ENCODE measurements around the gene RNU1-4. TPM values are rescaled to one million over a fixed set of nuclear protein-coding genes. Genes with fewer than 3 reads are reported as not detected.
"Not testable (repeated sequence)": the region's sequence is repeated elsewhere in the genome, so short reads cannot be mapped to it uniquely, and the experiment has no call there.

The RNU1-4 gene
- total RNA-seq, 1 donor from 2014 or later: under 0.01 TPM

DNA sequence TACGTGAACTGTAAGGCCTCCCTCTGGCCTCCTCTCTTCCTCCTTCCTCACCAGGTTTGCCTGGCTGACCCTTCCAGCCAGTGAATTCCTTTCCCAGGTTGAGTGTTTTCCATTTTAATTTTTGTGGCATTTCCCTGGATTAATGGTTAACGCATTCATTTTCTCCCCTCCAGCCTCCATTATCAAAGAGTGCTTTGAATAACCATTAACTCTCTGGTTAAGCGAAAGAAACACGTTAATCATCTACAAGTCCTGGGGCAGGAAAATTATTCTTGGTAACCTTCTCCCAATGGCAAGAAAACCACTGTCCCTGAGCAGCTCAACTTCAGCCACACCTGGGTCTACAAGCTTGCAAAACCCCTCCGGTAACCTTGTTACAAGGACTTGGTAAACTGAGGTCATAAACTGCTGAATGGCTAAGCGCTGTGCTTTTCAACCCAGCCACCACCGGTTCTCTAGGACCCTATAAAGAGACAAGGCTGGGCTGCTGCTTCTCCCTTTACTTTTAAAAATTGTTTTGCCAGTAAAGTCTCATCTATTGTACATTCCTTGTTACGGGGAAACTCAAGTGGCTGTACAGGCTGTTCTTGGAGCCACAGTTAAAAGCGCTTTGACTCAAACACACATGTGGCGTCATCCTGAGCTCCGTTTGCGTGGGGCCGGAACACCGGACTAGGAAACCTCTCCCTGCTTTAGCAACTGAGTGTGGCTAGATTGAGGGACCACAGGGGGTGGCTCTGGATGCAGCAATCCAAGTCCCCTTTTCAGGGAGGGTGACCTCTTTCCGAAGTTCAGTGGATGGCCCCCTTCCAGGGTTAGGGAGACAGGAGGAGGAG is 24.7 kb downstream of the RNU1-4 start:
- not testable (repeated sequence) for H3K36me3 ChIP-seq (ENCODE audit: control insufficient read depth, insufficient read depth, low read length); H3K27me3 ChIP-seq (ENCODE audit: control insufficient read depth, insufficient read depth, low read length); H3K4me3 ChIP-seq (ENCODE audit: low read depth, low read length)
- peak; percentile 58 for DNase-seq (ENCODE audit: low read depth)

DNA sequence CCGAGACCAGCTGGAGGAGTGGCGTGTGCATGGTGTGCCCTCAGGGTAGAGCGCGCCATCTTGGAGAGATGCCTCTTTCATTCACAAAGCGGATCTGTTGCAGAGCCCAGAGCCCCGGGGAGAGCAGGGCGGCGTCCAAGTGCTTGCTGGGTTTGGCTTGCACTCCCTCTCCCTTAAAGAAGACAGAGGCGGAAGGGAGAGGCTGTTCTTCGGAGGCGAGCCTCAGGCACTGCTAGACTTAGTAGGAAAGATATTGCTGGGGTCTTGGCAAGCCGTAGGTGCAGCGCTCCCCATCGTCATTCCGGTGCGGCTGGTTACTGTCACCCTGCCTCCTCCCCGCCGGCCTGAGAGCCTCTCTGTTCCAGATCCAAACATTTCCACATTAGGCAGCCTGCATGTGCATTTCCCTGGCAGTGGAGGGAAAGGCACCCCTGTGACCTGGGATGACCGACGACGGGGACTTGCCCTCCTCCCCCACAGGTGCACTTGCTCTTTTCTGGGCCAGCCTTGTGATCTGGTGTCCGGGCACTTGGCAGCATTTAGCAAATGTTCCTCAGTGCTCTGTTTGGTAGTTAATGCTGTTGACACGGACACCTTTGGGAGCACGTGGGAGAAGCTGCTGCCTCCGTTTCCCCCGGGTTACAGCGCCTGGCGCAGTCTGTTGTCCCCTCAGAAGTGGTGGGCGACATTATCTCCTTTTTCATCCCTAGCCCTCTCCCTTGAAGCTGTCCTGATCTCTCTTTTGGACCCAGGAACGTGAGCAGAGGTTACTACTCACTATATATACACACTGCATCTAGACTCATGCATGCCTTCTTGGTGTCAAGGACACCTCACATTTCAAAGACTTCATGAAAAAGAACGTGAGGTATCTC is 25.7 kb downstream of the RNU1-4 start:
- not testable (repeated sequence) for DNase-seq (ENCODE audit: low read depth); H3K36me3 ChIP-seq (ENCODE audit: control insufficient read depth, insufficient read depth, low read length); H3K27me3 ChIP-seq (ENCODE audit: control insufficient read depth, insufficient read depth, low read length); H3K4me3 ChIP-seq (ENCODE audit: low read depth, low read length)

DNA sequence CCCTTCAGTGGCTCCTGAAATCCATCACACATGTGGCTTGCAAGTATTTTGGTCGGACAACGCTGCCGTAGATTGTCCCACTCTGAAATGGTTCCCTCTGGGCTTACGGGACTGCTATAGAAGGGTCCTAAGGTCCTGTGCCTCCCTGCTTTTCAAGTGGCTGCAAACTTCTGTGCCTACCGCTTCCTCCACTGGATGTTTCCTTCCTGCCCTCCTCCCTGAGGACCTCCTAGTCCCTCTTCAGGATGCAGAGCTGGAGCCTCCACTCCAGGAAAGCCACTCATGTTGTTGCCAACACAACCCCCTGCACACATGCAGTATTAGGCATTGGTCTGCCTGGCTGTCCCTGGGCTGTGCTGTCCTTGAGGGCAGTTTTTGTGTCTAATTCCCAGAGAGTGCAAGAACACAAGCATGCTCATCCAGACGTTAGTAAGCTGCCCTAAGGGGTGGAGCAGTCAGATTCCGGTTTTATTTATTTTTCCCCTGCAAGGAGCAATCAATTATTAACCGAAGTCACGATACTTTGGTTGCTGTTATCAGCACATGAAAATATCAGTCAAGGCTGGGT is 26.5 kb downstream of the RNU1-4 start:
- not testable (repeated sequence) for H3K27me3 ChIP-seq (ENCODE audit: control insufficient read depth, insufficient read depth, low read length); H3K36me3 ChIP-seq (ENCODE audit: control insufficient read depth, insufficient read depth, low read length); DNase-seq (ENCODE audit: low read depth); H3K4me3 ChIP-seq (ENCODE audit: low read depth, low read length)

DNA sequence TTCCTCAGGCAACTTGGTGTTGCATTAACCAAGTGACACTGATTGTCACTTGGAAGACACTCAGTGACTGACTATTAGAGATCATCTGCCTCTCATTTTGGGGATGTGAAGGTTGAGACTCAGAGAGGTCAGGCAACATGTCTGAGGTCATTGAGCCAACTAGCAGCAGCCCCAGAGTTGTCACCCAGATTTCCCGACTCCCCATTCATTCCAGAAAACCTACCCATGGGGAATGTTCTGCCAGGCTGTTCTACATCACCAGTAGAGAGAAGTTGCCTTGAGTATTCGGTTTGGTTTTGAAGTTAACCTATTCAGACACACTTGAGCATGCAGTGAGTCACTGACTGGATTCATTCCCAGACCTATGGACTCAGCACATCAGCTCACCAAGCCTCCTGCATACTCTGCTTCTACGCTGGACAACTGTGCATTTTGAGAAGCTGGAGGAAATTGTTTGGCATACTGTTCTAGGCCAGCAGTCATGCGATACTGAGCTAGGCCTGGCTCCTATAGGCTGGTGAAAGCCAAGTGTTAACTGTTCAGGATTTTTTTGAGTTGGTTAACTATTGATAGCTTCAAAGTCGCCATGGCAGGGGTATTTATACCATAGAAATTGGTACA is 29.9 kb downstream of the RNU1-4 start:
- not testable (repeated sequence) for H3K4me3 ChIP-seq (ENCODE audit: low read depth, low read length); H3K27me3 ChIP-seq (ENCODE audit: control insufficient read depth, insufficient read depth, low read length); H3K36me3 ChIP-seq (ENCODE audit: control insufficient read depth, insufficient read depth, low read length)
- DNase-seq (ENCODE audit: low read depth): peak; percentile 93

DNA sequence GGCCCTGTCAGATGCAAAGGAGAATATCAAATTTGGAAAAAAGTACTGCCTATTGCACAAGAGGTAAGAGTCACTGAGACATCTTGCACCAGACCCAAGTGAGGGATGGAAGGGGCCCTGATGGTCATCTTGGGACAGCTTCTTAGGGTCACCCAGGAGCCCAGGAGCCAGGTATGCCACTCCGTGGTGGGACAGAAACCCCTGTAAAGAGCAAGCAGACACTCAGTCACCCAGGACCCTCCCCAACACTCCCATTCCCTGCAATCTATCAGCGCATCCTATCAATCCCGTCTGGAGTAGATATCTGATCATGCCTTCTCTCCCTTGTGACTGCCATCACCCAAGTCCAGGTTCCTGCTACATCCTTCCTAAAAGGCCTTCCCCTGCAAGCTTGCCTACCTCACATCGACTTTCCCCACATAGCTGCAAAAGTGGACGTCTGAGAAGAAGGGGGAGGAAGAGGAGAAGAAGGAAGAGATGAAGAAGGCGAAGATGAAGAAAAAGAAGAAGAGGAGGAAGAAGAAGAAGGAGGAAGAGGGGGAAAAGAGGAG is 30.7 kb downstream of the RNU1-4 start:
- not testable (repeated sequence) for H3K27me3 ChIP-seq (ENCODE audit: control insufficient read depth, insufficient read depth, low read length); H3K36me3 ChIP-seq (ENCODE audit: control insufficient read depth, insufficient read depth, low read length); DNase-seq (ENCODE audit: low read depth); H3K4me3 ChIP-seq (ENCODE audit: low read depth, low read length)

DNA sequence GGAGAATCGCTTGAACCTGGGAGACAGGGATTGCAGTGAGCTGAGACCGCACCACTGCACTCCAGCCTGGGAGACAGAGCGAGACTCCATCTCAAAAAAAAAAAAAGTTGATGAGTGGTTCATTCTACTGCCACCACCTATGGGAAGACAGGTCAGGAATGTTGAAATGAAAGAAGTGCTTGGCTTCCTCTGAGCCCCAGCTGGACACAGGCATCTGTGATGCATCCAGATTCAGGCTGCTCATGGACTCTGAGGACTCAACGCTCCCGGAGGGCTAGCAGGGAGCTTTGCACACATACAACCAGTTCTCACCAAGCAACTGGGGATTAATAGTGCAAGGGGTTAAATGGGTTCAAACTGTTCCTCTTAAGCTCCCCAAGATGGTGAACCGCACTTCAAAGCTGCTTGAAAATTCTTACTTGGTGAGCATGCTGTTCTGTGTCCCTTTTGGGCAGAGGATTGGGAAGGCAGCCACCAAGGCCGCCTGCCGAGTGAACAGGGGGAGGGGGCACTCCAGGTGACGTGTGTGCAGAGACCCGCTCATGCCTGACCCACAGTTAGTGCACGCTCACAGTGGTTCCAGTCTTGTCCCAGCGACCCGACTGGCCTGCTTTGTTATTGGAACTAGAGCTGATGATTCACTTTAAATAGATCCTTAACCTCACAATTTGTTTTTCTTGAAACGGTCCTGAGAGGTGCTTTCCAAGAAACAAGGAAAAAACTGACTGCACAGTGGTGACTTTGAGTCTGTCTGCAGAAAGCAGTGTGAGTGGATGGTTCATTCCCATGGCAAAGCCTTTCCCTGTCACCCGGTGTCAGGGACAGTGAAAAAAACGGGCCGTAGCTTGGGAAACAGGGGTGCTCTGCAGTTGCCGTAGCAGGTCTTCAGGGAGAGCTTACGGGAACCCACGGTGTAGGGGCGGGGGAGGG is 32.2 kb downstream of the RNU1-4 start:
- peak; percentile 73 for DNase-seq (ENCODE audit: low read depth)
- H3K4me3 ChIP-seq (ENCODE audit: low read depth, low read length); H3K36me3 ChIP-seq (ENCODE audit: control insufficient read depth, insufficient read depth, low read length); H3K27me3 ChIP-seq (ENCODE audit: control insufficient read depth, insufficient read depth, low read length): not testable (repeated sequence)

DNA sequence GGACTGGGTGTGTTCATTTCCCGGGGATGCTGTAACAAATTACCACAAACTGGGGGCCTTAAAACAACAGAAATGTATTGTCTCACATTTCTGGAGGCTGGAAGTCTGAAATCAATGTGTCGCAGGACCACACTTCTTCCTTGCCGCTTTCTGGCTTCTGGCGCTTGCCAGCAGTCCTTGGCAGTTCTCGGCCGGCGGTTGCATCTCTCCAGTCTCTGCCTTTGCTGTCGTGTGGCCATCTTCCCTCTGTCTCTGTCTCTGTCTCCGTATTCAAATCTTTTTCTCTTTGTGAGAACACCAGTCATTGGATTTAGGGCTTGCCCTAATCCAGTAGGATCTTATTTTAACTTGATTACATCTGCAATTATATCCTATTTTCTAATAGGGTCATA is 32.9 kb downstream of the RNU1-4 start:
- not testable (repeated sequence) for H3K36me3 ChIP-seq (ENCODE audit: control insufficient read depth, insufficient read depth, low read length); H3K4me3 ChIP-seq (ENCODE audit: low read depth, low read length); DNase-seq (ENCODE audit: low read depth); H3K27me3 ChIP-seq (ENCODE audit: control insufficient read depth, insufficient read depth, low read length)

DNA sequence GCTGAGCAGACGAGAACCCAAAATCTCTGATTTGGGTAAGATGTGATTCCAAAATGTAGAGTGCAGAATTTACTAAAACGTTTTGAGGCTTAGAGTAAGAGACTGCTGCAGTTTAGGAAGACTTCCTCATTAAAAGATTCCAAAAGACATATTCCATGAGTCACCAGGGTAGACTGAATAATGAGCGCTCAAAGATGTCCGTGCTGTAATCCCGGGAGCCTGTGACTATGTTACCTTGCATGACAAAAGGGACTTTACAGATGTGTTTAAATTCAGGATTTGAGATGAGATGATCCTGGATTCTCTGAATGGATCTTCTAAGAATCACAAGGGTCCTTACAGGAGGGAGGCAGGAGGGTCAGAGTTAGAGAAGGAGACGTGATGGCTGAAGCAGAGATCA is 33.4 kb downstream of the RNU1-4 start:
- not testable (repeated sequence) for H3K4me3 ChIP-seq (ENCODE audit: low read depth, low read length); DNase-seq (ENCODE audit: low read depth); H3K36me3 ChIP-seq (ENCODE audit: control insufficient read depth, insufficient read depth, low read length); H3K27me3 ChIP-seq (ENCODE audit: control insufficient read depth, insufficient read depth, low read length)

DNA sequence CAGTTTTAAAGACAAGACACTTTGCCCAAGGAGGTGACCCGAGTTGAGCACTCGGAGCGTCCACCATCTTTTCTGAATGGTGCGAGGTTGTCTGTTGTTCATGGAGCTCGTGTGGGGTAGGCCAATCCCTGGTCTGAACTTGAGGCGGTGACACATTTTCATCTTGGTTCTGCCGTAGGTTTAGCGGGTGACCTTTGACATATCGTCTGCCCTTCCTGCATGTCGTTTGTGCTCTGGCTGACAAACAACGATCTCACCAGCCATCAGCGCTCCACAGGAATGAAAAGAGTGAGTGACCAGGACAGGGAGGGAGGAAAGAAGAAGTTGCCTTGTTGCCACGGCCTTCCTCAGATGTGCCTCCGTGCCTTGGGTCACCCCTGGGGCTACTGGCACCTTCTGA is 34.5 kb downstream of the RNU1-4 start:
- not testable (repeated sequence) for H3K4me3 ChIP-seq (ENCODE audit: low read depth, low read length); H3K36me3 ChIP-seq (ENCODE audit: control insufficient read depth, insufficient read depth, low read length); DNase-seq (ENCODE audit: low read depth); H3K27me3 ChIP-seq (ENCODE audit: control insufficient read depth, insufficient read depth, low read length)

DNA sequence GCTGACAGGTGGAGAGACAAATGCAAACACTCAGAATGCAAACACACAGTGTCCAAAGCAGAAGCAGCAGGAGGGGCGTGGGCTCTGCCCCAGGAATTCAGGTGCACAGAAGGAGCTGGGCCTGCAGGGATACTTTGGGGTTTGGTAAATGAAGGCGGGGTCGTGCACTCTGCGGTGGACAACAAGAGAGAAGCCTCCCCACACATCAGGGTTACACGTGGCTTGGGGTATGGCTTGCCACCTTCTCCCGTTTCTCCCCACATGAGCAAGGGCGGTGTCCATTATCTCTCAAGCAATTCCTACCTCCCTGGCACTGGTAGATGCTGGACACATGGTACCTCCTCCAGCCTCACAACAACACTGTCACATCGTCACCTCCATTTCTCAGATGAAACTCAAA is 35.0 kb downstream of the RNU1-4 start:
- H3K4me3 ChIP-seq (ENCODE audit: low read depth, low read length); H3K27me3 ChIP-seq (ENCODE audit: control insufficient read depth, insufficient read depth, low read length); H3K36me3 ChIP-seq (ENCODE audit: control insufficient read depth, insufficient read depth, low read length); DNase-seq (ENCODE audit: low read depth): not testable (repeated sequence)

DNA sequence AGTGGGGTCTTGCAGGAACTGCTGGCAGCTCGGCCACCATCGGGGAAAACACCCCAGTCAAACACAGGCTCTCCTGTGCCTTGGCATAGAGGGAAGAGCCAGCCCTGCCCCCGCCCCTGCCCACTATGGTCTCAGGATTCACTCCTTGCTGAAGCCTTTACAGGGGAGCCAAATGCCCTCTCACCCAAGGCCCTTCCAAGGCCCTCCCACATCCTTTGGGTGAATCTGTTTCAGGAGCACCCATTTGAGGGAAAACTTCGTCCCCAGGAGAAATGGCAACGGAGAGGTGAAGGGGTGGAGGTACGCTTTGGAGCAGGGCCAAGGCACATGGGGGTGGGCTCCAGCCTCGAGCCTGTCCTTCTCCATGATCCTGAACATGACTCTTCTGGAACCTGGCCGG is 35.9 kb downstream of the RNU1-4 start:
- not testable (repeated sequence) for H3K36me3 ChIP-seq (ENCODE audit: control insufficient read depth, insufficient read depth, low read length); H3K27me3 ChIP-seq (ENCODE audit: control insufficient read depth, insufficient read depth, low read length); H3K4me3 ChIP-seq (ENCODE audit: low read depth, low read length); DNase-seq (ENCODE audit: low read depth)

DNA sequence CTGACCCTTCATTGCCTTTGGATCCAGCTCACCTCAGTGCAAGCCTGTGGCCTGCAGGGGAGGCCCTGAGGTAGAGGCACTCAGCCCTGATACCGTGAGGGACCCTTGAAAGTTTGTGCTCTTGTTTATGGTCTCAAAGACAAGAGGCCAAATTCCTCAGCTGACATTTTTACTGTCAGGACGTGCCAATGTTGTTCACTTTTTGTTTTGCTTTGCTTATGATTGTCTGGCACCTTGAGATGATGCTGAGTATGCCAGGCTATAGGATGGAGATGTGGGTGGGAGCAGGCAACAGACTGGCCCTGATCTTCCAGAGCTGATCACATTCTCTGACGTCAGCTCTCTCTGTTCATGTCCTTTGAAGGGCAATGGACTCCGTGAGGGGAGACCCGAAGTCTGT is 36.5 kb downstream of the RNU1-4 start:
- H3K4me3 ChIP-seq (ENCODE audit: low read depth, low read length); DNase-seq (ENCODE audit: low read depth); H3K36me3 ChIP-seq (ENCODE audit: control insufficient read depth, insufficient read depth, low read length); H3K27me3 ChIP-seq (ENCODE audit: control insufficient read depth, insufficient read depth, low read length): not testable (repeated sequence)

DNA sequence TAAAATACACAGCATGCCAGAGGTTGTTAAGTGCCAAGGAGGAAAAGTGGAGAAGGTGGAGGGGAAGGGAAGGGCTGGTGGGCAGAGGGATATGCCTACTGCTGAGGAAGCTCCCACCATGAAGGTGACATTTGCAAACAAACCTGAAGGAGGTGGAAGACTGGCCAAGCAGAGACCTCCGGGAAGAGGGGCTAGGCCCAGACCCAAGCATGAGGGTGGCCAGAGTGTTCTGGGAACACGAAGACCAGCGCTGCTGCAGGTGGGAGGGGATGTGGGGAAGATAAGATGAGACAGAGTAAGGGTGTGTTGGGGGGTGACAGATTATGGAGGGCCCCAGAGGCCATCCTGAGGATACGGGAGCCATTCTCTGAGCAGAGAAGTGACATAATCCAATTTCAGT is 37.5 kb downstream of the RNU1-4 start:
- not testable (repeated sequence) for DNase-seq (ENCODE audit: low read depth); H3K27me3 ChIP-seq (ENCODE audit: control insufficient read depth, insufficient read depth, low read length); H3K36me3 ChIP-seq (ENCODE audit: control insufficient read depth, insufficient read depth, low read length); H3K4me3 ChIP-seq (ENCODE audit: low read depth, low read length)

All from kidney epithelial cell (primary cell).